CD14-positive monocyte (primary cell): Measurements from ENCODE around the gene IMPDH1. TPM values are rescaled to one million over a fixed set of nuclear protein-coding genes. Genes with fewer than 3 reads are reported as not detected.

Source experiments
- DNase-seq, 3 donors: peaks; one replicate each; pipeline ENCODE4 v3.0.0-alpha.2; 2011 to 2022
- H2AFZ ChIP-seq: 2 replicates; pipeline ENCODE4 v1.6.0; 2012; ENCODE audit warnings: mild to moderate bottlenecking, low read depth, low read length, inconsistent platforms; ENCODE audit not compliant: insufficient read depth, poor library complexity, severe bottlenecking
- H3K27ac ChIP-seq, 2 donors: 1 replicate in 1 of 2; 2 replicates in 1 of 2; pipeline ENCODE4 v1.5.1; 2012 to 2013; ENCODE audit warnings: low read length in 2 of 2, control low read depth in 1 of 2, inconsistent platforms in 1 of 2, low read depth in 1 of 2, mild to moderate bottlenecking in 1 of 2
- H3K27me3 ChIP-seq, 2 donors: one replicate each; pipeline versions ENCODE4 v1.6.0 to v1.6.1; 2011 to 2013; ENCODE audit warnings: low read length in 2 of 2; ENCODE audit not compliant: control insufficient read depth in 2 of 2, insufficient read depth in 2 of 2
- H3K36me3 ChIP-seq, 2 donors: replicated peaks in 1 of 2; 1 replicate in 1 of 2; 2 replicates in 1 of 2; pipeline versions ENCODE4 v1.5.1 to v1.6.1; 2012 to 2013; ENCODE audit warnings: low read length in 2 of 2, control low read depth in 1 of 2, inconsistent platforms in 1 of 2, mild to moderate bottlenecking in 1 of 2; ENCODE audit not compliant: insufficient read depth in 2 of 2, control insufficient read depth in 1 of 2
- H3K4me1 ChIP-seq, 2 donors: 1 replicate in 1 of 2; 2 replicates in 1 of 2; pipeline versions ENCODE4 v1.5.1 to v1.6.1; 2012 to 2013; ENCODE audit warnings: low read length in 2 of 2, control low read depth in 1 of 2, inconsistent platforms in 1 of 2, mild to moderate bottlenecking in 1 of 2, moderate library complexity in 1 of 2; ENCODE audit not compliant: insufficient read depth in 2 of 2, control insufficient read depth in 1 of 2
- H3K4me2 ChIP-seq: replicated peaks from 2 replicates; pipeline ENCODE3; 2012; ENCODE audit warnings: low read length, moderate library complexity, mild to moderate bottlenecking; ENCODE audit not compliant: poor library complexity, severe bottlenecking; ENCODE audit errors: extremely low read depth
- H3K4me3 ChIP-seq, 3 experiments: fragments of 200-600 bp in 1 of 3; sonication (generic) in 1 of 3; replicated peaks in 1 of 3; 1 replicate in 2 of 3; 2 replicates in 1 of 3; pipeline ENCODE4 v1.5.1; 2011 to 2013; ENCODE audit warnings: low read length in 3 of 3, mild to moderate bottlenecking in 3 of 3, control low read depth in 2 of 3, low read depth in 2 of 3, inconsistent platforms in 1 of 3, moderate library complexity in 1 of 3
- H3K79me2 ChIP-seq: 2 replicates; pipeline ENCODE4 v1.6.0; 2012; ENCODE audit warnings: mild to moderate bottlenecking, control low read depth, inconsistent platforms, low read length, moderate library complexity; ENCODE audit not compliant: insufficient read depth
- H3K9ac ChIP-seq: 2 replicates; pipeline ENCODE4 v1.6.0; 2017; ENCODE audit warnings: low read length, mild to moderate bottlenecking; ENCODE audit not compliant: insufficient read depth, poor library complexity, severe bottlenecking
- H3K9me3 ChIP-seq, 2 donors: replicated peaks in 1 of 2; 1 replicate in 1 of 2; 2 replicates in 1 of 2; pipeline versions ENCODE4 v1.5.1 to v1.6.1; 2012 to 2013; ENCODE audit warnings: low read length in 2 of 2, control low read depth in 1 of 2; ENCODE audit not compliant: control insufficient read depth in 1 of 2, insufficient read depth in 1 of 2
- H4K20me1 ChIP-seq: 2 replicates; pipeline ENCODE4 v1.6.0; 2012; ENCODE audit warnings: mild to moderate bottlenecking, low read length, control low read depth, moderate library complexity; ENCODE audit not compliant: insufficient read depth
- H3K27ac Mint-ChIP-seq, 7 donors: one replicate each; pipeline ENCODE4 v1.8.0; 2020; ENCODE audit warnings: mild to moderate bottlenecking in 7 of 7, mixed read lengths in 7 of 7, moderate library complexity in 6 of 7, inconsistent platforms in 2 of 7
- H3K27me3 Mint-ChIP-seq, 3 donors: one replicate each; pipeline ENCODE4 v1.8.0; 2021 to 2022; ENCODE audit warnings: low read depth in 3 of 3, mild to moderate bottlenecking in 3 of 3, mixed read lengths in 3 of 3, moderate library complexity in 3 of 3, inconsistent platforms in 1 of 3
- H3K36me3 Mint-ChIP-seq, 2 donors: one replicate each; pipeline ENCODE4 v1.8.0; 2020; ENCODE audit warnings: mixed read lengths in 2 of 2, inconsistent platforms in 1 of 2, mild to moderate bottlenecking in 1 of 2
- H3K4me1 Mint-ChIP-seq: one replicate; pipeline ENCODE4 v1.8.0; 2020; ENCODE audit warnings: mild to moderate bottlenecking, mixed read lengths
- H3K4me3 Mint-ChIP-seq, 2 donors: one replicate each; pipeline ENCODE4 v1.8.0; 2020; ENCODE audit warnings: mild to moderate bottlenecking in 2 of 2, mixed read lengths in 2 of 2, moderate library complexity in 1 of 2
- H3K9me3 Mint-ChIP-seq, 7 donors: one replicate each; pipeline ENCODE4 v1.8.0; 2020 to 2022; ENCODE audit warnings: mixed read lengths in 7 of 7, mild to moderate bottlenecking in 6 of 7, moderate library complexity in 6 of 7, inconsistent platforms in 2 of 7
- CTCF ChIP-seq: fragments of 200-600 bp; IDR thresholded peaks from one replicate; pipeline ENCODE4 v1.8.0; 2022; ENCODE audit warnings: antibody characterized with exemption, mild to moderate bottlenecking
- WGBS: methylation state at CpG from one replicate; pipeline ENCODE4 v1.1.5; 2013; ENCODE audit warnings: missing lambda C conversion rate; ENCODE audit not compliant: insufficient coverage; 5-methylcytosine and 5-hydroxymethylcytosine counted together
- intact Hi-C, 2 donors: fragments of 100-400 bp; cut with micrococcal nuclease; formaldehyde crosslinking; loops; one replicate each; pipeline versions ENCODE4 v1.15.0 to v1.15.1; 2023
- polyA plus RNA-seq, 3 donors: library from polyadenylated mRNA; depleted of rRNA in 1 of 3; unstranded in 2 of 3; stranded (reverse) in 1 of 3; fragments of 300-500 nt in 2 of 3; fragments of >200 nt in 1 of 3; fragmentation: Illumina TruSeq in 2 of 3; gene quantifications; 1 replicate in 2 of 3; 2 replicates in 1 of 3; pipeline ENCODE4 v1.2.3, GENCODE V29; 2012 to 2021

The IMPDH1 gene
- polyA plus RNA-seq, 3 donors = 110 to 259 (median 152) TPM

GRCh38 chr7:128447941-128448564 lies 38.3 kb upstream of the IMPDH1 start:
- no peaks in the 10 kb centered on the region for H3K27me3 ChIP-seq
- Mint-ChIP-seq H3K4me1 (peaks cover 38% of the 10 kb centered on the region), H3K9me3 (no peaks in the 10 kb centered on the region), H3K36me3 (no peaks in the 10 kb centered on the region), H3K27ac (no peak overlapping the region), H3K27me3 (peaks cover 0 to 3% (median 2%) of the 10 kb centered on the region in 3 donors), H3K4me3 (no peak overlapping the region)
- WGBS = no CpG with 5 or more reads among the region's 4 CpGs
- DNase-seq = no peak
- H3K4me1 ChIP-seq = peaks cover 20 to 27% of the 10 kb centered on the region in 2 donors
- H2AFZ ChIP-seq = no peak overlapping the region
- no peak overlapping the region for H3K4me2 ChIP-seq
- H3K36me3 ChIP-seq = no peaks in the 10 kb centered on the region
- no peak for TF ChIP-seq CTCF
- H4K20me1 ChIP-seq = no peaks in the 10 kb centered on the region
- H3K9ac ChIP-seq = no peak overlapping the region
- no peaks in the 10 kb centered on the region for H3K79me2 ChIP-seq
- intact Hi-C loops = no loop called here
- no peak overlapping the region for H3K4me3 ChIP-seq
- no peaks in the 10 kb centered on the region for H3K9me3 ChIP-seq
- H3K27ac ChIP-seq = no peak overlapping the region

GRCh38 chr7:128446306-128446705 lies 36.5 kb upstream of the IMPDH1 start:
- Mint-ChIP-seq H3K4me3 (no peak overlapping the region), H3K9me3 (no peaks in the 10 kb centered on the region), H3K27ac (peak overlapping the region in 1 of 7 donors; percentile 40), H3K36me3 (no peaks in the 10 kb centered on the region), H3K27me3 (peaks cover 0 to 2% (median 1%) of the 10 kb centered on the region in 3 donors), H3K4me1 (peaks cover 34% of the 10 kb centered on the region)
- H4K20me1 ChIP-seq = no peaks in the 10 kb centered on the region
- no peak overlapping the region for H3K4me3 ChIP-seq
- H3K27me3 ChIP-seq = no peaks in the 10 kb centered on the region
- intact Hi-C loops = no loop called here
- no peak overlapping the region for H3K9ac ChIP-seq
- no peak overlapping the region for H2AFZ ChIP-seq
- H3K4me2 ChIP-seq = no peak overlapping the region
- no peak for DNase-seq
- no peaks in the 10 kb centered on the region for H3K36me3 ChIP-seq
- TF ChIP-seq CTCF = no peak
- WGBS = 68% methylated on average over 4 of the region's 5 CpGs
- H3K4me1 ChIP-seq = peaks cover 20 to 27% of the 10 kb centered on the region in 2 donors
- no peaks in the 10 kb centered on the region for H3K79me2 ChIP-seq
- no peak overlapping the region for H3K27ac ChIP-seq
- H3K9me3 ChIP-seq = no peaks in the 10 kb centered on the region
